ENCODE measurements around the gene TMEM140. TPM values are rescaled to one million over a fixed set of nuclear protein-coding genes. Genes with fewer than 3 reads are reported as not detected.
A peak's percentile ranks its signal among the peaks of the same experiment; 100 is the strongest.
"Not testable (repeated sequence)": the region's sequence is repeated elsewhere in the genome, so short reads cannot be mapped to it uniquely, and the experiment has no call there.

The TMEM140 gene
- polyA plus RNA-seq, 12 donors, result 9.7 to 22.3 (median 11.7) TPM; not detected in 1

GRCh38 chr7:135158141-135158655 is 10.3 kb downstream of the TMEM140 start:
- no peak for DNase-seq

DNA sequence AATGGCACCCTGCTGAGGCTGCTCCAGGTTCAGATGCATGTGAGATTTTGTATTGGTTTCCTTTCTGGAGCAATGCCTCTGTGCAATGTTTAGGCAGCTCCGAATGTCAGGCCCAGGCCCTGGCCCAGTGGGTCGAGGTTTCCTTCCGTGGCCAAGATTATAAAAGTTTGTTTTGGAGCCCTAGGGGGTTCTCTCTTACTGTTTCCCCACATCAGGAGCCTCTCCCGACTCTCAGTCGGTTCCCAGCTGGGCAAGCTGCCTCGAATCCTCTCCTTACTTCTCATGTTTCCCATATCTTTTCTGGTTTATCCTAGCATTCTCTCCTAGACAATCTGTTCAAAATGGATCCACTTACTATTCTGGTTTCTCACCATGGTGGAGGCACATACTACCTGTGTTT is 11.0 kb downstream of the TMEM140 start:
- no peak for DNase-seq

- DNase-seq, result no peak
Observed at GRCh38 chr7:135159359-135160085, 11.7 kb downstream of the TMEM140 start.

DNA sequence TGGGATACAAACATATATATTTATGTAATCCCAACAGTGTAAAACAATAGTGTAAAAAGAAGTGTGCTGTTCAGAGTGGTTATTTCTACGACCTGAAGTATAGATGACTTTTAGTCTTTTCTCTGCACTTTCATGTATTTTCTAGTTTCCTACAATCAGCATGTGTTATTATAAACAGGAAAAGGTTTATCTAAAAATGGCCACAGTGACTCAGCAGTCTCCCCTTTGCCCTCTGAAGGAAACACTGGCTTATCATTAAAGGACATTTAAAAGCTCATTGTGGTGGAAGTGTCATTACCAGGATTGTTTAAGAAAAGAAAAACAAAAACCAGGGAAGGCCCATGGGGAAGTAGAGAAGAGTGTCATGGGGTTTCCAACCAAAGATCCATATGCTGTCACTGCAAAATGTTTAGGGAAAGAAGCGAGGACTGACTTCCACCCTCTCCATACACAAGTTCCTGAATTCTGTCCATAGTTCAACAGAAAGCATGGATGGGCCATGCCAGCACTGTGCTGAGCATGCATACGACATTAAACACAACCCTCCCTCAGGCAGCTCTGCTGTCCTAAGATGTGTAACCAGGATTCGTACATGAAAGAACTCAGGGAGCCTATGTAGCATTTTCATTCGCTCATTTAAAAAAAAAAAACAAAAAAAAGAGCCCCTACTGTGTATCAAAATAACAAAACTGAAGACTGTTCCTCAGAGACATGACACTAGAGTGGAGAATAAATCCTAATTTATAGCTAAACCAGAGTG is 12.4 kb downstream of the TMEM140 start:
- no peak for DNase-seq

DNA sequence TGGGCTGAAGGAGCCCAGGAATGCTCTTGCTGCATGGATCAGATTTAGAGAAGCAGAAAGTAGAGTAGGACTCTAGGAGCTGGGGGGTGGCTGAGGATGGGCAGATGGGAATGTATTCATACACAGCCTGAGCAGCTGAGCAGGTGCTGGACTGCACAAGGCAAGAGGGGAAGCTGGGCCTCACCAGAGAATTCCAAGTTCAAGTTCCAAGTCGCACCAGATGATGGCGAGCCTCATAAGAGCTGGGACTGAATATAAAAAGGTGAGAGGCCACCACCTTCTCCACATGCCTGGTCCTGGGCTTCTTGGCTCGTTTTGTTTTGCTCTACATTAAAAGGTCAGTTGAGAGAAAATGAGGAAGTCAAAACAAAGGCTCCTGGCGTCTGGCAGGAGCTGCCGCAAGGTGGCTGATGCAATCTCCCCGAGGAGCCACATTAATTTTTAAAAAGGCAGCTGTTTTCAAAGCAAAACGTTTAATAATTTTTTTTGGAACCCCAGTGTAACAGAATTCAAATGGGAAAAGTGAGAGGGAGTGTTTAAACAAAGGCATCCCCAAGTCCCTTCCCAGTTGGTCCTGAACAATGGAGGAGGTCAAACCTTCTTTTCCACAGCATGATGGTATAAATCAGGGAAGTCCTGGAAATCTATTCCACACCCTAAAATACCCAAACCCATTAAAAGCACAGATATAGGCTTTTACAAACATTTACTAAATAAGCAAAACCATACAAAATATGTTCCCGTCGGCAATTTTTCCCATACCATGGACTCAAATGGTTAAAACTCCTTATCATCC is 13.2 kb downstream of the TMEM140 start:
- peak; percentile 21 for DNase-seq

GRCh38 chr7:135161669-135162068 is 13.8 kb downstream of the TMEM140 start:
- DNase-seq, result no peak

DNA sequence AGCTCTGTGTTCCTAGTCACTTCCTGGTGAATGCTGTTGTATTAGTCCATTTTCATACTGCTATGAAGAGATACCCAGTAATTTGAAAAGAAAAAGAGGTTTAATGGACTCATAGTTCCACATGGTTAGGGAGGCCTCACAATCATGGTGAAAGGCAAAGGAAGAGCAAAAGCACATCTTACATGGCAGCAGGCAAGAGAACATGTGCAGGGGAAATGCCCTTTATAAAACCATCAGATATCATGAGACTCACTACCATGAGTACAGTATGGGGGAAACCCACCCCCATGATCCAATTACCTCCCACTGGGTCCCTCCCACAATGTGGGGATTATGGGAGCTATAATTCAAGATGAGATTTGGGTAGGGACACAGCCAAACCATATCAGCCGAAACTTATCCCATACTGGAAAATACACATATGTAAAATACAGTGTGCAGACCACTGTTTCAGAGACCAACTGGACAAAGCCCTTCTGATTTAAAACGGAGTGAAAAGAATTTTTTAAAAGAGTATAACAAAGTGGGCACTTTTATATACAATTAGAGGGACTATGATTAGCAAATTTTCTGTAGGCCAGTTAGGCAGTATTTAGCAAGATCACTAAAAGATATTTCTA is 14.6 kb downstream of the TMEM140 start:
- no peak for DNase-seq

- DNase-seq, result no peak
Observed at GRCh38 chr7:135164357-135165061, 16.6 kb downstream of the TMEM140 start.

DNA sequence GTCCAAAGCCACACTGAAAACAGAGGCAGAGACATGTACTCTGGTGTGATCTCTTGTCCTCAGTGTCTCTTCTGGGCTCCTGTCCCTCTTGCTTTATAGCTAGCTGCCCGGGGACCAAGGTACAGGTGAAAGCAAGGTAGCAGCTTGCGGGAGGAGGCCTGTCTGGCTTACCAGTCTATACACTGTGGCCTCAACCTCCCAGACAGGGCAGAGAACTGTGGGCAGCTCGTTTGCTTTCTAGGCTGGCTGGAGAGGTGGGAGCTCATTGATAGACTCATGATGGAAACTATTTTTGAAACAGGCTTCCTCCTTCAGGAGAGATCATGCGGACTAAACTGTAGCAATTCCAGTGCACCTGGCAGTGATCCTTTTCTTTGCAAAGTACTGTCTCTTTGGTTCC is 18.0 kb downstream of the TMEM140 start:
- no peak for DNase-seq

DNA sequence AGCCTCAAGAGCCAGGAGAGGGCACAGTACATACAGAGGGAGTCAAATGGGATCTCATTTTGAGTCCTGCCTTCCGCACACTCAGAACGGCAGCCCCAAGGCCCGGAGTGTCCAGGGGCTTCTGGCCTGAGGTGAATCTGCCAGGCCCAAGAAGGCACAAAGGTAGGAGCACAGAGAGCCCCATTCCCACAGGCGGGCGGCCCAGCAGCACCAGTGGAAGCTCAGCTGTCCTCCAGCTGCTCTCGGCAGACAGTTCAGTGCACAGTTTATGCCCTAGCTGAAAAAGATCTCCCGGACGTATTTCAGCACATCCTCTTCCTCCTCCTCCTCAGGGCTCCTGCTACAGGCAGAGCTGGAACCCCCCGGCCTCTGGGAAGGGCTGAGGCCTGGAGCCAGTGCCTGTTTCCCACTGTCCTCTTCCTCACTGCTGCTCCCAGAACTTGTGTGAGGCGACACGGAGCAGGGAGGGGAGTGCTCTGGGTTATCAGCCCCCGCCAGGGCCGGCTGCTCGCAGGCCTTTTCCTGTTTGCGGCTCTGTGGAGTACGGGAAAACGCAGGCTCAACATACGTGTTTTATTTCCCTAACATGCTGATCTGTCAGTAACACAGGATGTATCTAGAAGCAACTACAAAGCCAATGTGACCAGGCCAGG is 18.6 kb downstream of the TMEM140 start:
- no peak for DNase-seq

GRCh38 chr7:135167365-135167917 is 19.6 kb downstream of the TMEM140 start:
- no peak for DNase-seq

GRCh38 chr7:135168001-135168400 is 20.1 kb downstream of the TMEM140 start:
- no peak for DNase-seq

DNA sequence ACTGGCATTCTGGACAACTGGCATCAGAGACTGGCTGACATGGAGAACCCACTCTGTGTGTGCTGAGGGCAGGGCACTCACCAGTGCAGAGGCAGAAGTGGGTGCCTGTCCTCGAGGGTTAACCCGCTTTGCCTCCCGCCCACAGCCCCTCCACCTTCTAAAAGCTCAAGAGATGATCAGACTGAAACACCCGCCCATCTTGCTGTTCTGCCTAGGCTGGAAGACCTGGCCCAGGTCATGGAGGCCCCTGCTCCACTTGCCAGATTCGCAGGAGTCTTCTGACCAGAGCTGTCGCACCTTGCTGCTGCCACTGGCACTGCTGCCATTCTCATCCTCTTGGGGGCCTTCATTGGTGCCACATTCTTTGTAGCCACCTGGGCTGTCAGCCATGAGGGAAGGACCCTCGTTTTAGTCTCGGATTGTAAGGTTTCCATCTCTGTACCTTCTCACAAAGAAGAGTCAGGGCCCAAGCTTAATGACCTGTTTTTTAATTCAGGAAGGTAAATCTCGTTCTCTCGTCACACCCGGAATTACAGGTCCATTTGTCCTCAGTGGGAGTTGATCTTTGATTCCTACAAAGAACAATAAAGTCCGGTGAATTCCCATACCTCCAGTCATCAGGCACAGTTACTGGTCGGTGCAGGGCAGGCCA is 20.7 kb downstream of the TMEM140 start:
- no peak for DNase-seq

DNA sequence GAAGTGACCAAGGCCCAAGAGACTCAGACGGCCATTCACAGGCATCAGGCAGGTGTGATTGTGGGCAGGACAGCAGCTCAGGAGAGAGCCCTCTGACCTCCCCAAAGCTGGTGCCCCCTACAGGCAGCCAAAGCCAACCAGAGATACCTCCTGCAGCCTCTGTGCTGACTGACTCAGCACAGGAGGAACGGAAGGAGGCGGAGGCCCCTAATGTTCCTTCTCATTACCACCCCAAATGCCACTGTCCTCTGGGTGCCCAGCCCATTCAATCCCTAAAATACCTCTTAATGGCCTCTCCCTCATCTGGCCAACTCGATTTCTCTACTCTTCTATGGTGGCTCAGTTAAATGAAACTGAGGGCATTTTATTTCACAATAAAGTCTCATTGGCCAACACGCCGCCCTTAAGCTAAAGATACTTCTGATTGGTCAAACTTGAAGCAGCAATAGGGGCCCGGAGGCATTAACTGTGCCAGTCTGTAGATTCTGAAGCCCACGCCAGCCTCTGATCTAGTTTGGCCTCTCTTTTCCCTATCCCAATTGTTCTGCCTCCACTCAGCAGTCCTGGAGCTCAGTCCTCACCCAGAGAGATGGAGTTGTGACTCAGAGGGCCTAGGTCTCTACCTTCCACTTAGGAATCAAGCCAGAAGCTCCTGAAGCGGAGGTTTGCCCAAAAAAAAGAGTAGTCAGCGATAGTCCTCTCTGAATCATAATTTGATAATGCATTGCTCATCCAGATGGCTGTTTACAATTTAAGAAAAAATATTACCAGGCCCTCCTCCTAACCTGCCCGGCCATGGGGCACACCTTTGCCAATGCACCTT is 21.5 kb downstream of the TMEM140 start:
- no peak for DNase-seq

GRCh38 chr7:135169964-135170273 is 22.0 kb downstream of the TMEM140 start:
- DNase-seq, result peak; percentile 35

DNA sequence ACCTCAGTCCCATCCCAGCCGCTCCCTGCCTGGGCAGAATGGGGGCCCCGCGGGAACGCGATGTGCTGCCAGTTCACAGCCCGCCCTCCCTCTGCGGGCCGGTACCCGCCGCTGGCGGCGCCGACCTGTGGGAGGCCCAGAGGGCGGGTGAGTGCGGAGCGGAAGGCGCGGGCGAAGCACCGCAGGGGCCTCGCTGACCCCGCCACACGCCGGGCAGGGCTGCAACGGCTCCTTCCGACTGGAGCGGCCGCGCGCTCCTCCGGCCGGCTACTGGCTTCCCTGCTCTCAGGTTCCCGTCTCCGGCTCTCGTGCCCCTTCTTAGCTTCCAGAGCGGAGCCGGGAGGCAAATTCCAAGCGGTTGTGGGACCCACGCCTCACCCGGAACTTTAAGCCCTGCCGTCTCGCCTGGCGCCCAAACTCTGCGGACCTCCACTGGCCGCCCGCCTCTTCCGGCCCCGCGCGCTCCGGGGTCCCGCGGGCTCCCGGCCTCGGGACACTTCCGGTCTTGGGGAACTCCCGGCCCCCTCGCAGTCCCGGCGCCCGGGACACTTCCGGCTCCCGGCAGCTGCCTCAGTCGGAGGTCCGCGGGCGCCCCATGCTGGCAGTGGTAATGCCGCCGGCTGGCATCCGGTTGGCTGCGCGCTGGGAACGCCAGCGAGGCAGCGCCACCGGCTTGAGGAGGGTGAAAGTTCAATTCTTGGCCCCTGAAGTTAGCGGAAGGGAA is 22.6 kb downstream of the TMEM140 start, which contains the start of gene CYREN:
Gene CYREN, minus strand, starts transcription at position 434 of the 724 bp plus-strand sequence. CDS start 1,785 bp downstream, outside the sequence.
- peak; percentile 89 for DNase-seq

GRCh38 chr7:135170998-135171481 is 23.2 kb downstream of the TMEM140 start:
- not testable (repeated sequence) for DNase-seq
